ENCODE data around the gene NOS1AP. TPM values are rescaled to one million over a fixed set of nuclear protein-coding genes. Genes with fewer than 3 reads are reported as not detected.

Gene NOS1AP
- total RNA-seq, 1 experiment from 2014 or later = 5.3 TPM

DNA sequence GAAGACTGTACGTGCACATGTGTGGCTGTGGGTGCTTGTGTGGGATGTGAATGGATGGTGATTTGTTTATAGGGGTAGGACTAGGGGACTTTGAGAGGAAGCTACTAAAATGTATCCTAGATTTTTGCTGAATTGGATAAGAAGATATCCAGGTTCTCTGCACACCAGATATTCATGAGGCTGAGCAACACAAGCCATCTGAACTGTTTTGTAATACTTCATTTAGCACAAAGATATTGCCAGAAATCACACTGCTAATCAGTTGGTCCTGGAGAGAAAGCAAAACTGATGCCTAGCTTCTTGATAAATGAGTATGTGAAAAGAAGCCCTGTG is 135.3 kb downstream of the NOS1AP start:
- ChIA-PET POLR2A (no interaction called here), CTCF (no interaction called here), RAD21 (ENCODE audit: low non-redundant PET in 1 of 2, low total read pairs in 2 of 2, uncharacterized antibody in 2 of 2, unreplicated experiment in 2 of 2) (no interaction called here)
- DNase-seq (ENCODE audit: low read depth, low spot score) = no peak
- no peak overlapping the region for H2AFZ ChIP-seq (ENCODE audit: low read depth, low read length, poor library complexity, severe bottlenecking)
- intact Hi-C loops (cut with micrococcal nuclease) = no loop called here
- no peaks in the 10 kb centered on the region for H4K20me1 ChIP-seq (ENCODE audit: insufficient read depth)
- no TSS peak for BruUV-seq (replicated peaks)
- no peaks in the 10 kb centered on the region for H3K27me3 ChIP-seq (ENCODE audit: insufficient read depth, low read length)
- H3K4me3 ChIP-seq (replicated peaks in 1 of 2; ENCODE audit: low read depth in 1 of 2, low read length in 2 of 2) = no peak overlapping the region
- ATAC-seq = no peak
- no peaks in the 10 kb centered on the region for H3K9me2 ChIP-seq (ENCODE audit: insufficient read depth)
- no peak overlapping the region for H3K27ac ChIP-seq (ENCODE audit: low read depth, low read length)
- no peak overlapping the region for H3K4me2 ChIP-seq (ENCODE audit: low read length)
- H3K36me3 ChIP-seq (ENCODE audit: control insufficient read depth in 1 of 2, insufficient read depth in 2 of 2, low read length in 2 of 2) = no peaks in the 10 kb centered on the region
- no peaks in the 10 kb centered on the region for H3K79me2 ChIP-seq (ENCODE audit: insufficient read depth, low read length)
- no peaks in the 10 kb centered on the region for H3K9me3 ChIP-seq (ENCODE audit: control insufficient read depth in 1 of 2, insufficient read depth in 1 of 2, low read depth in 1 of 2, low read length in 2 of 2)
- TF ChIP-seq YY1 (IDR thresholded peaks at IDR 0.05; ENCODE audit: extremely low read depth, insufficient replicate concordance, low read depth, low read length) = no peak
- TF ChIP-seq, protein P1, sequence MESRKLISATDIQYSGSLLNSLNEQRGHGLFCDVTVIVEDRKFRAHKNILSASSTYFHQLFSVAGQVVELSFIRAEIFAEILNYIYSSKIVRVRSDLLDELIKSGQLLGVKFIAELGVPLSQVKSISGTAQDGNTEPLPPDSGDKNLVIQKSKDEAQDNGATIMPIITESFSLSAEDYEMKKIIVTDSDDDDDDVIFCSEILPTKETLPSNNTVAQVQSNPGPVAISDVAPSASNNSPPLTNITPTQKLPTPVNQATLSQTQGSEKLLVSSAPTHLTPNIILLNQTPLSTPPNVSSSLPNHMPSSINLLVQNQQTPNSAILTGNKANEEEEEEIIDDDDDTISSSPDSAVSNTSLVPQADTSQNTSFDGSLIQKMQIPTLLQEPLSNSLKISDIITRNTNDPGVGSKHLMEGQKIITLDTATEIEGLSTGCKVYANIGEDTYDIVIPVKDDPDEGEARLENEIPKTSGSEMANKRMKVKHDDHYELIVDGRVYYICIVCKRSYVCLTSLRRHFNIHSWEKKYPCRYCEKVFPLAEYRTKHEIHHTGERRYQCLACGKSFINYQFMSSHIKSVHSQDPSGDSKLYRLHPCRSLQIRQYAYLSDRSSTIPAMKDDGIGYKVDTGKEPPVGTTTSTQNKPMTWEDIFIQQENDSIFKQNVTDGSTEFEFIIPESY (IDR thresholded peaks at IDR 0.05; ENCODE audit: extremely low read depth, insufficient replicate concordance, low read length) = no peak
- no peak for TF ChIP-seq SIN3A (IDR thresholded peaks at IDR 0.05; ENCODE audit: low read depth)
- TF ChIP-seq SP1 (IDR thresholded peaks at IDR 0.05; ENCODE audit: low read depth) = no peak
- no peak for TF ChIP-seq FOSL1 (IDR thresholded peaks at IDR 0.05; ENCODE audit: low read depth)
- no peak for TF ChIP-seq CBX3 (IDR thresholded peaks at IDR 0.05; ENCODE audit: low read depth)
- TF ChIP-seq ELF1 (IDR thresholded peaks at IDR 0.05; ENCODE audit: borderline replicate concordance, low read depth) = no peak
- TF ChIP-seq, protein P2, sequence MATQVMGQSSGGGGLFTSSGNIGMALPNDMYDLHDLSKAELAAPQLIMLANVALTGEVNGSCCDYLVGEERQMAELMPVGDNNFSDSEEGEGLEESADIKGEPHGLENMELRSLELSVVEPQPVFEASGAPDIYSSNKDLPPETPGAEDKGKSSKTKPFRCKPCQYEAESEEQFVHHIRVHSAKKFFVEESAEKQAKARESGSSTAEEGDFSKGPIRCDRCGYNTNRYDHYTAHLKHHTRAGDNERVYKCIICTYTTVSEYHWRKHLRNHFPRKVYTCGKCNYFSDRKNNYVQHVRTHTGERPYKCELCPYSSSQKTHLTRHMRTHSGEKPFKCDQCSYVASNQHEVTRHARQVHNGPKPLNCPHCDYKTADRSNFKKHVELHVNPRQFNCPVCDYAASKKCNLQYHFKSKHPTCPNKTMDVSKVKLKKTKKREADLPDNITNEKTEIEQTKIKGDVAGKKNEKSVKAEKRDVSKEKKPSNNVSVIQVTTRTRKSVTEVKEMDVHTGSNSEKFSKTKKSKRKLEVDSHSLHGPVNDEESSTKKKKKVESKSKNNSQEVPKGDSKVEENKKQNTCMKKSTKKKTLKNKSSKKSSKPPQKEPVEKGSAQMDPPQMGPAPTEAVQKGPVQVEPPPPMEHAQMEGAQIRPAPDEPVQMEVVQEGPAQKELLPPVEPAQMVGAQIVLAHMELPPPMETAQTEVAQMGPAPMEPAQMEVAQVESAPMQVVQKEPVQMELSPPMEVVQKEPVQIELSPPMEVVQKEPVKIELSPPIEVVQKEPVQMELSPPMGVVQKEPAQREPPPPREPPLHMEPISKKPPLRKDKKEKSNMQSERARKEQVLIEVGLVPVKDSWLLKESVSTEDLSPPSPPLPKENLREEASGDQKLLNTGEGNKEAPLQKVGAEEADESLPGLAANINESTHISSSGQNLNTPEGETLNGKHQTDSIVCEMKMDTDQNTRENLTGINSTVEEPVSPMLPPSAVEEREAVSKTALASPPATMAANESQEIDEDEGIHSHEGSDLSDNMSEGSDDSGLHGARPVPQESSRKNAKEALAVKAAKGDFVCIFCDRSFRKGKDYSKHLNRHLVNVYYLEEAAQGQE (IDR thresholded peaks at IDR 0.05; ENCODE audit: low read depth) = no peak
- TF ChIP-seq, protein P3, sequence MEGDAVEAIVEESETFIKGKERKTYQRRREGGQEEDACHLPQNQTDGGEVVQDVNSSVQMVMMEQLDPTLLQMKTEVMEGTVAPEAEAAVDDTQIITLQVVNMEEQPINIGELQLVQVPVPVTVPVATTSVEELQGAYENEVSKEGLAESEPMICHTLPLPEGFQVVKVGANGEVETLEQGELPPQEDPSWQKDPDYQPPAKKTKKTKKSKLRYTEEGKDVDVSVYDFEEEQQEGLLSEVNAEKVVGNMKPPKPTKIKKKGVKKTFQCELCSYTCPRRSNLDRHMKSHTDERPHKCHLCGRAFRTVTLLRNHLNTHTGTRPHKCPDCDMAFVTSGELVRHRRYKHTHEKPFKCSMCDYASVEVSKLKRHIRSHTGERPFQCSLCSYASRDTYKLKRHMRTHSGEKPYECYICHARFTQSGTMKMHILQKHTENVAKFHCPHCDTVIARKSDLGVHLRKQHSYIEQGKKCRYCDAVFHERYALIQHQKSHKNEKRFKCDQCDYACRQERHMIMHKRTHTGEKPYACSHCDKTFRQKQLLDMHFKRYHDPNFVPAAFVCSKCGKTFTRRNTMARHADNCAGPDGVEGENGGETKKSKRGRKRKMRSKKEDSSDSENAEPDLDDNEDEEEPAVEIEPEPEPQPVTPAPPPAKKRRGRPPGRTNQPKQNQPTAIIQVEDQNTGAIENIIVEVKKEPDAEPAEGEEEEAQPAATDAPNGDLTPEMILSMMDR (IDR thresholded peaks at IDR 0.05 in 2 of 3, conservative IDR thresholded peaks at IDR 0.05 in 1 of 3; ENCODE audit: borderline replicate concordance in 1 of 3, insufficient read depth in 1 of 3, low read depth in 2 of 3, low read length in 2 of 3) = no peak
- no peak for TF ChIP-seq SRF (IDR thresholded peaks at IDR 0.05; ENCODE audit: low read depth)
- TF ChIP-seq EZH2phosphoT487 (IDR thresholded peaks at IDR 0.05; ENCODE audit: borderline replicate concordance) = no peak
- TF ChIP-seq ZNF274 (IDR thresholded peaks at IDR 0.05; ENCODE audit: low read depth, low read length) = no peak
- no peak for TF ChIP-seq CEBPB (IDR thresholded peaks at IDR 0.05; ENCODE audit: low read depth)
- TF ChIP-seq POLR2A (IDR thresholded peaks at IDR 0.05; ENCODE audit: borderline replicate concordance, extremely low read depth, insufficient read depth, insufficient read length) = no peak
- no peak for TF ChIP-seq EZH2 (IDR thresholded peaks at IDR 0.05)
- TF ChIP-seq, protein P4, sequence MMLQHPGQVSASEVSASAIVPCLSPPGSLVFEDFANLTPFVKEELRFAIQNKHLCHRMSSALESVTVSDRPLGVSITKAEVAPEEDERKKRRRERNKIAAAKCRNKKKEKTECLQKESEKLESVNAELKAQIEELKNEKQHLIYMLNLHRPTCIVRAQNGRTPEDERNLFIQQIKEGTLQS (IDR thresholded peaks at IDR 0.05) = no peak
- no peak overlapping the region for H3K9ac ChIP-seq (ENCODE audit: low read length)
- H3K4me1 ChIP-seq (ENCODE audit: control insufficient read depth in 1 of 2, insufficient read depth in 2 of 2, low read length in 2 of 2) = peaks cover 5 to 6% of the 10 kb centered on the region in 2 experiments; a peak in 1 of 4 replicates
